ENCODE results near the gene VIPR2.
"Not testable (repeated sequence)": the region's sequence is repeated elsewhere in the genome, so short reads cannot be mapped to it uniquely, and the experiment has no call there.

Gene VIPR2

DNA sequence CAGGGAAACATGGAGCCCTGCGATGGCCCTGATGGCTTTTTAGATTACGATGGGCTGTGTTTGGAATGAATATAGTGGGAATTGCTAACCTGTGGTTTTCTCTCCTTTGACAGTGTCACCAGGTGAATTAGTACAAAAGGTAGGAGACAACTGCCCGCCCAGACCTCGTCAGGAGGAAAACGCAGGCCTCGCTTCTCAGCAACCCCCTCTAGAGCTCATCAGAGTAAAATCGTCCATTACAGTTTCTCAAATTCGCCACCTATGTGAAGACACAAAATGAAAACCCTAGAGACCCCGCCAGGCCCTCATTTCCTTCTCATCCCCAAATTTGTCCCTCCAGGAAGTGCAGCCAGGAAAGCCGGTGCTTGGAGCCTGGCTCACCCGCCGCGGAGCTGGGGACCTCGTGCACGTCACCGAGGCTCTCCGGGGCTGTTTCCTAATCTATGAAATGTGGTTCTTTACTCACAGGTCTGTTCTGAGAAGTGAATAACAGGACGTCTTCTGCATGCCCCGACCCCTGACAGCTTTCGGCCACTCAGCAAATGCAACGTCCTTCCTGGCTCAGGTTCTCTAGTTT is 143.7 kb downstream of the VIPR2 start:
- H3K36me3 ChIP-seq (ENCODE audit: insufficient read depth, low read length): no peaks in the 10 kb centered on the region
- H3K27ac ChIP-seq (ENCODE audit: low read depth, low read length): no peak overlapping the region
- peaks cover 39% of the 10 kb centered on the region for H3K9me3 ChIP-seq (ENCODE audit: insufficient read depth, low read depth, low read length)
- no peak overlapping the region for H3K4me3 ChIP-seq (ENCODE audit: low read length)
- WGBS: 76% methylated on average over 21 of the region's 21 CpGs
- H3K4me1 ChIP-seq (ENCODE audit: insufficient read depth, low read length): no peaks in the 10 kb centered on the region
- no peak overlapping the region for H3K9ac ChIP-seq (ENCODE audit: low read depth, low read length)
- H3K27me3 ChIP-seq (ENCODE audit: insufficient read depth, low read length): peaks cover 18% of the 10 kb centered on the region

DNA sequence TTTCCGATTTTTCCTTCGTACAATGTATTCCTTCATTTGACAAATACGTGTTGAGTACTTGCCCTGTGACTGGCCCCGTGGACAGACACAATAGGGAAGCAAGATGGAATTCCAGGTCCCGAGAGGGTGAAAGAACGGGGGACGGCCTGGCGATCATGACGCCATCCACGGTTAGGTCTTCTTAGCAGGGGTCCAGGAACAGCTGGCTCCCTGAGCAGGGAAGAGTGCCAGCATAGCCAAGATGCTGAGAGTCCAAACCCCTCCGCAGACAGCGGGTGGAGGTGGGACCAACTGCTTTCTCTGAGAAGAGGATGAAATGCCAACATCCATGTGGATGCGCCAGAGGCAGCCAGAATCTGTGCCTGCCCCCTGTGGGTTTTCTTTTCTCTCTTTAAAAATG is 144.6 kb downstream of the VIPR2 start:
- WGBS: 86% methylated on average over 13 of the region's 13 CpGs
- Histone ChIP-seq H3K9me3 (ENCODE audit: insufficient read depth, low read depth, low read length) (peaks cover 39% of the 10 kb centered on the region), H3K9ac (ENCODE audit: low read depth, low read length) (no peak overlapping the region), H3K27me3 (ENCODE audit: insufficient read depth, low read length) (peaks cover 26% of the 10 kb centered on the region), H3K4me3 (ENCODE audit: low read length) (no peak overlapping the region), H3K27ac (ENCODE audit: low read depth, low read length) (no peak overlapping the region), H3K36me3 (ENCODE audit: insufficient read depth, low read length) (no peaks in the 10 kb centered on the region), H3K4me1 (ENCODE audit: insufficient read depth, low read length) (no peaks in the 10 kb centered on the region)

DNA sequence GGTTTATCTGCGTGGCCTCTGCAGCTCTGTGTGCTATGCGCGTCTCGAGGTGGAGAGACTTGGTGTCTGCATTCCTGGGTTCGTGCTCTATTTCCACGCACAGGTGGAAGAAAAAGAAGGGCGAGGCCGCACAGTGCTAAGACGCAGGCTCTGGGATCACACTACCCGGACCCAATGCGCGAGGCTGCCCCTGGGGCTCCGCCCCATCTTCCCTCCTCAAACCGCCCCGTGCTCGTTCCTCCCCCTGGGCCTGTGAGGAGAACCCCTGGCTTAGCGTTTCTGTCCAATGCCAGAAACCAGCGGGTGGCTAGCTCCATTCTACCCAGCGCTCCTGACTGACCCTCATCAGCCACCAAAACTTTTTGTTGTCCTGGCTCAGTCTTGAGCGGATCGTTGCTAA is 145.2 kb downstream of the VIPR2 start:
- Histone ChIP-seq H3K27ac (ENCODE audit: low read depth, low read length) (no peak overlapping the region), H3K4me1 (ENCODE audit: insufficient read depth, low read length) (no peaks in the 10 kb centered on the region), H3K27me3 (ENCODE audit: insufficient read depth, low read length) (peaks cover 26% of the 10 kb centered on the region), H3K9ac (ENCODE audit: low read depth, low read length) (no peak overlapping the region), H3K9me3 (ENCODE audit: insufficient read depth, low read depth, low read length) (peaks cover 39% of the 10 kb centered on the region), H3K4me3 (ENCODE audit: low read length) (no peak overlapping the region), H3K36me3 (ENCODE audit: insufficient read depth, low read length) (no peaks in the 10 kb centered on the region)
- WGBS: 91% methylated on average over 21 of the region's 21 CpGs

DNA sequence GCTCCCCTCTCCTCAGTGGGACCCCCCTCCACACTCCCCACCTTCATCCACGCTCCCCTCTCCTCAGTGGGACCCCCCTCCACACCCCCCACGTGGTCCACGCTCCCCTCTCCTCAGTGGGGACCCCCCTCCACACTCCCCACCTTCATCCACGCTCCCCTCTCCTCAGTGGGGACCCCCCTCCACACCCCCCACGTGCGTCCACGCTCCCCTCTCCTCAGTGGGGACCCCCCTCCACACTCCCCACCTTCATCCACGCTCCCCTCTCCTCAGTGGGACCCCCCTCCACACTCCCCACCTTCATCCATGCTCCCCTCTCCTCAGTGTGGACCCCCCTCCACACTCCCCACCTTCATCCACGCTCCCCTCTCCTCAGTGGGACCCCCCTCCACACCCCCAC is 146.4 kb downstream of the VIPR2 start:
- 72% methylated on average over 6 of the region's 9 CpGs for WGBS
- H3K4me3 ChIP-seq (ENCODE audit: low read length); H3K9ac ChIP-seq (ENCODE audit: low read depth, low read length); H3K36me3 ChIP-seq (ENCODE audit: insufficient read depth, low read length); H3K4me1 ChIP-seq (ENCODE audit: insufficient read depth, low read length); H3K27ac ChIP-seq (ENCODE audit: low read depth, low read length): not testable (repeated sequence)
- peaks cover 39% of the 10 kb centered on the region for H3K9me3 ChIP-seq (ENCODE audit: insufficient read depth, low read depth, low read length)
- peaks cover 31% of the 10 kb centered on the region for H3K27me3 ChIP-seq (ENCODE audit: insufficient read depth, low read length)

DNA sequence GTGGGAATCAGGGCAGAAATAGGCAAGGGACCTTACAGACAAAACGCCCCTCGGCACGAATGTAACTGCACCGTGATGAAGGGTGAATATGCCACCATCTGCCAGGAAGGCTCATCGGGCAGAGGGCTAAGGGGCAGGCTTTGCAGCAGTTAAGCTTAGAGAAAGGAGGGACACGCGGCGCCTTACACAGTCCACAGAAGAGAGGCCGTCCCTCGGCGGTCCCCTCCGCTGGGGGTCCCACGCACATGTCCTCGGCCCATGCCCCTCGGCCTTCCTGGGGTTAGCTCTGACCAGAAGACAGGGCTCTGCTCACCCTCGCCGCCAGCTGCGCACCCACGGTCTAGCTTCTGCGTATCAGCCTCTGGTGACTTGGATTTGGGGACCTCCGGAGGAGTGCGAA is 147.2 kb downstream of the VIPR2 start:
- WGBS: 93% methylated on average over 22 of the region's 22 CpGs
- H3K4me3 ChIP-seq (ENCODE audit: low read length): peak overlapping the region; percentile 26
- H3K9me3 ChIP-seq (ENCODE audit: insufficient read depth, low read depth, low read length): peaks cover 35% of the 10 kb centered on the region
- H3K27ac ChIP-seq (ENCODE audit: low read depth, low read length): no peak overlapping the region
- peaks cover 39% of the 10 kb centered on the region for H3K27me3 ChIP-seq (ENCODE audit: insufficient read depth, low read length)
- no peaks in the 10 kb centered on the region for H3K4me1 ChIP-seq (ENCODE audit: insufficient read depth, low read length)
- no peaks in the 10 kb centered on the region for H3K36me3 ChIP-seq (ENCODE audit: insufficient read depth, low read length)
- no peak overlapping the region for H3K9ac ChIP-seq (ENCODE audit: low read depth, low read length)

DNA sequence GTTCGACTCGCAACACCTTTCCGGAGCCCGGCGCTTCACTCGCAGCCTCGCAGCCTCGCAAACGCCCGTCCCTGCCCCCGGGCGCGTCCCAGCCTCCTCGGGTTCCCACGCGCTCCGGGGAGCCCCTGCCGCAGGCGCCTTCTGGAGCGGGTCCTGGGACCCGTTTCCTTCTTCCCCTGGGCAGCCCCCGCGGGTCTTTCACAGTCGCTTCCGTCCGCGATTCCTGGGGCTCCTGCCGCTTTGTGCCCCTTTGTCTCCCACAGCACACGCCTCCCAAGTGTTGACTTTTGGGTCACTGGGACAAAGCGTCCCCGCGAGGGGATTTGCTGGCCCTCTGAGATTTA is 147.6 kb downstream of the VIPR2 start:
- no peaks in the 10 kb centered on the region for H3K4me1 ChIP-seq (ENCODE audit: insufficient read depth, low read length)
- H3K4me3 ChIP-seq (ENCODE audit: low read length): peak overlapping the region; percentile 26
- H3K9me3 ChIP-seq (ENCODE audit: insufficient read depth, low read depth, low read length): peaks cover 33% of the 10 kb centered on the region
- H3K27ac ChIP-seq (ENCODE audit: low read depth, low read length): no peak overlapping the region
- no peak overlapping the region for H3K9ac ChIP-seq (ENCODE audit: low read depth, low read length)
- H3K36me3 ChIP-seq (ENCODE audit: insufficient read depth, low read length): no peaks in the 10 kb centered on the region
- H3K27me3 ChIP-seq (ENCODE audit: insufficient read depth, low read length): peaks cover 42% of the 10 kb centered on the region
- 88% methylated on average over 32 of the region's 32 CpGs for WGBS

DNA sequence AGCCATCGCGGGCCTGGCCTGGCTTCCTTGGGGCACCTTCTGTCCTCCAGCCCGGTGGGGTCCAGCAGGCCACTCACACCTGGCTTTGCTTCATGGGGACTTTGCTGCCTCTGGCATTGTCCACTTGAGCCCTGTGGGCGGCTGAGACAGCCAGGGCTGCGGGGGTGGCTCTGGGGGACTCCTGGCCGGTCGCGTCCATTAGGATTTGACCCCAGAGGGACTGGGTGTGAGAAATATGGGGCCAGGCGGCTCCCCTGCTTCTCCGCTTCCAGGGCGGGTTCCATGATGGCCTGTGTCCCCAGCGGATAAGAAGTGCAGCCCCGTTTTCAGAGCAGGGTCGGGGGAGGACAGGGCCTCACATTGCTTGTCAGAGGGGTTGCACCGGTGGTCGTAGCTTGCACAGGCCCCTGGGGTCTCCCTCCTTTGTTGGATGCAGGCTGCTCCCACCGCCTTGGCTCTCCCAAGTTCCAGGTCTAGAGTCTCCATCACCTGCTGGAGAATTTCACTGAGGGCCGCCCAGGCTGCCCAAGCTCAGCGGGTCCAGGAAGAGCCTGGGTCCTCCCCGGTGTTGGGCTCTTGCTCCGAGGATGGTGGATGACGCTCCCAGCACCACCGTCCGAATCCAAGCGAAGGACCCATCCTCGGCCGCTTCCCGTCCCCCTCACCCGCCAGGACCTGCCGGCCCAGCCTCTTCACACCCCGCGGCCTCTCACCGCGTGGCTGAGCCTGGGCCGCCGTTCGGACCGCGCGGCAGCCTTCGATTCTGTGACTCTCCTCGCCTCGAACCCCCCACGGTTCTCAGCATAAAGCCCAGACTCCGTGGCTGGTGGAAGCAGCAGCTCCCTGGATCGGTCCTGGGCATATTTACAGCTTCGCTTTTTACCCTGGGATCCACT is 148.2 kb downstream of the VIPR2 start:
- 88% methylated on average over 47 of the region's 47 CpGs for WGBS
- H3K4me3 ChIP-seq (ENCODE audit: low read length): peak overlapping the region; percentile 26

DNA sequence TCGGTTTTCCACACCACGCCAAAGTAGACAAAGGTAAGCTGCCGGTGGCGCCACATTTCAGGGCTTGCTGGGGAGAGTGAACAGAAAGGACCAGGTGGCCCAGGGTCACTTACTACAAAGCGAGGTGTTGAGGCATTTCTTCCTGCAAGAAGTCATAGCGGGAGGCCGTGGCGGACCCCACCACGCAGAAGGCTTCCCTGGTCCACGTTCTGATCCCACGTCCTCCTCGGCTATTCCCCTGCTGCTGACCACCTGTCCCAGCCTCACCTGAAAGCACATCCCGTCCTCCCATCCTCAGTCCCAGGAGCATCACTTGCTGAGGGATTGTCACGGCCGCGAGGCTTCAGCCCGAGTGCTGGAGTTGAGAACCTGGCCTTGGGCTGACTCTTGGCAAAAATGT is 149.2 kb downstream of the VIPR2 start:
- WGBS: 90% methylated on average over 17 of the region's 17 CpGs
- Histone ChIP-seq H3K4me1 (ENCODE audit: insufficient read depth, low read length) (no peaks in the 10 kb centered on the region), H3K36me3 (ENCODE audit: insufficient read depth, low read length) (no peaks in the 10 kb centered on the region), H3K27ac (ENCODE audit: low read depth, low read length) (no peak overlapping the region), H3K27me3 (ENCODE audit: insufficient read depth, low read length) (peaks cover 50% of the 10 kb centered on the region), H3K4me3 (ENCODE audit: low read length) (no peak overlapping the region), H3K9ac (ENCODE audit: low read depth, low read length) (no peak overlapping the region), H3K9me3 (ENCODE audit: insufficient read depth, low read depth, low read length) (peaks cover 22% of the 10 kb centered on the region)

More for the DNA sequence above, 148.2 kb downstream of the VIPR2 start:
- H3K9ac ChIP-seq (ENCODE audit: low read depth, low read length): no peak overlapping the region
- H3K9me3 ChIP-seq (ENCODE audit: insufficient read depth, low read depth, low read length): peaks cover 26% of the 10 kb centered on the region
- no peak overlapping the region for H3K27ac ChIP-seq (ENCODE audit: low read depth, low read length)
- no peaks in the 10 kb centered on the region for H3K4me1 ChIP-seq (ENCODE audit: insufficient read depth, low read length)
- peaks cover 48% of the 10 kb centered on the region for H3K27me3 ChIP-seq (ENCODE audit: insufficient read depth, low read length)
- no peaks in the 10 kb centered on the region for H3K36me3 ChIP-seq (ENCODE audit: insufficient read depth, low read length)

DNA sequence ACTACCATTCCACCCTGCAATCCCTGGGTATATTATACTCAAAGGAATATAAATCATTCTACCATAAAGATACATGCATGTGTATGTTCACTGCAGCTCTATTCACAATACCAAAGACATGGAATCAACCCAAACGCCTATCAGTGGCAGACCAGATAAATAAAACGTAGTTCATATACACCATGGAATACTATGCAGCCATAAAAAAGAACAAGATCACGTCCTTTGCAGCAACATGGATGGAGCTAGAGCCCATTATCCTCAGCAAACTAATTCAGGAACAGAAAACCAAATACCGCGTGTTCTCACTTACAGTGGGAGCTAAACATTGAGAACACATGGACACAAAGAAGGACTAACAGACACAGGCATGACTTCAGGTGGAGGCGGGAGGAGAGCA is 150.0 kb downstream of the VIPR2 start:
- no peak overlapping the region for H3K27ac ChIP-seq (ENCODE audit: low read depth, low read length)
- H3K4me1 ChIP-seq (ENCODE audit: insufficient read depth, low read length): no peaks in the 10 kb centered on the region
- no peak overlapping the region for H3K4me3 ChIP-seq (ENCODE audit: low read length)
- peaks cover 50% of the 10 kb centered on the region for H3K27me3 ChIP-seq (ENCODE audit: insufficient read depth, low read length)
- H3K36me3 ChIP-seq (ENCODE audit: insufficient read depth, low read length): no peaks in the 10 kb centered on the region
- WGBS: 83% methylated on average over 6 of the region's 6 CpGs
- H3K9me3 ChIP-seq (ENCODE audit: insufficient read depth, low read depth, low read length): peaks cover 22% of the 10 kb centered on the region
- H3K9ac ChIP-seq (ENCODE audit: low read depth, low read length): no peak overlapping the region

DNA sequence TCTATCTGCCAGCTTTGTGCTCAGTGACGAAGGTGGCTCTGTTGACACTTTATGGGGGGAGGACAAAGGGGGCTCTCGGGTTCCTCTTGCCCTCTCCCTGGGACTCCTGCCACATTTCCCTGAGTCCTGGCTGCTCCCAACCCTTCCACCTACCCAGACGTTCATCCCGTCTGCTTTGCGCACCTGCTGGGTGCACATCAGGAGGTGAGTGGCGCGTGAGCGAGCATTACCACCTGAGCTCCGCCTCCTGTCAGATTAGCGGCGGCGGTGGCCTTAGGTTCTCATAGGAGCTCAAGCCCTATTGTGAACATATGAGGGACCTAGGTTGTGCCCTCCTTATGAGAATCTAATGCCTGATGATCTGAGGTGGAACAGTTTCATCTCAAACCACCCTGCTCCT is 151.1 kb downstream of the VIPR2 start:
- Histone ChIP-seq H3K27me3 (ENCODE audit: insufficient read depth, low read length) (peaks cover 50% of the 10 kb centered on the region), H3K27ac (ENCODE audit: low read depth, low read length) (no peak overlapping the region), H3K4me1 (ENCODE audit: insufficient read depth, low read length) (no peaks in the 10 kb centered on the region), H3K9ac (ENCODE audit: low read depth, low read length) (no peak overlapping the region), H3K4me3 (ENCODE audit: low read length) (no peak overlapping the region), H3K9me3 (ENCODE audit: insufficient read depth, low read depth, low read length) (peaks cover 30% of the 10 kb centered on the region), H3K36me3 (ENCODE audit: insufficient read depth, low read length) (no peaks in the 10 kb centered on the region)
- 89% methylated on average over 12 of the region's 12 CpGs for WGBS

DNA sequence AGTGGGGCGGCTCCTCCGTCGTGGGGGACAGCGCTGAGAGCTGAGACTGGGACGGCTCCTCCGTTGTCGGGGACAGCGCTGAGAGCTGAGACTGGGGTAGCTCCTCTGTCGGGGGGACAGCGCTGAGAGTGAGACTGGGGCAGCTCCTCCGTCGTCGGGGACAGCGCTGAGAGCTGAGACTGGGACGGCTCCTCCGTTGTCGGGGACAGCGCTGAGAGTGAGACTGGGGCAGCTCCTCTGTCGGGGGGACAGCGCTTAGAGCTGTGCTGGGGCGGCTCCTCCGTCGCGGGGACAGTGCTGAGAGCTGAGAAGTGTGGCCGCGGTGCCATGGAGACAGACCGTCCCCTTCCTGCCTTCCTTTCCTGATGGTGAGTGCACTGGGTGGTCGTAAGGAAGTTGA is 151.9 kb downstream of the VIPR2 start:
- WGBS: 67% methylated on average over 28 of the region's 28 CpGs
- H3K36me3 ChIP-seq (ENCODE audit: insufficient read depth, low read length): no peaks in the 10 kb centered on the region
- peak overlapping the region; percentile 10; the same call in 1 of the 2 replicates for H3K4me3 ChIP-seq (ENCODE audit: low read length)
- no peak overlapping the region for H3K27ac ChIP-seq (ENCODE audit: low read depth, low read length)
- H3K27me3 ChIP-seq (ENCODE audit: insufficient read depth, low read length): peaks cover 50% of the 10 kb centered on the region
- H3K9me3 ChIP-seq (ENCODE audit: insufficient read depth, low read depth, low read length): peaks cover 38% of the 10 kb centered on the region
- no peaks in the 10 kb centered on the region for H3K4me1 ChIP-seq (ENCODE audit: insufficient read depth, low read length)
- no peak overlapping the region for H3K9ac ChIP-seq (ENCODE audit: low read depth, low read length)
